NCI-H187 (cell line): Measurements from ENCODE around the gene SGK2.

Experiments used
- DNase-seq, 2 experiments: peaks; one replicate each; lab custom pipeline; 2025; lab: John Stamatoyannopoulos, UW

SGK2 gene

GRCh38 chr20:43536041-43536816, 22.6 kb upstream of the SGK2 start:
- DNase-seq = no peak

GRCh38 chr20:43536817-43537440, 21.9 kb upstream of the SGK2 start:
- DNase-seq = no peak

- DNase-seq = peak in 1 of 2 experiments; percentile 32
These were observed 20.6 kb upstream of the SGK2 start for GRCh38 chr20:43537921-43538877.

- DNase-seq = no peak
These were observed 19.7 kb upstream of the SGK2 start for GRCh38 chr20:43538878-43539700.

GRCh38 chr20:43539975-43540672, 18.7 kb upstream of the SGK2 start:
- no peak for DNase-seq

- no peak for DNase-seq
These were observed 18.2 kb upstream of the SGK2 start for GRCh38 chr20:43540673-43541060.

GRCh38 chr20:43541214-43541613, 17.6 kb upstream of the SGK2 start:
- DNase-seq = no peak

GRCh38 chr20:43542161-43542560, 16.7 kb upstream of the SGK2 start:
- DNase-seq = no peak

- no peak for DNase-seq
These were observed 16.2 kb upstream of the SGK2 start for GRCh38 chr20:43542674-43543073.

- no peak for DNase-seq
These were observed 15.7 kb upstream of the SGK2 start for GRCh38 chr20:43543138-43543537.

- no peak for DNase-seq
These were observed 14.3 kb upstream of the SGK2 start for GRCh38 chr20:43544501-43544900.

- no peak for DNase-seq
These were observed 12.8 kb upstream of the SGK2 start for GRCh38 chr20:43545837-43546578.

- no peak for DNase-seq
These were observed 10.4 kb upstream of the SGK2 start for GRCh38 chr20:43548273-43548880.

GRCh38 chr20:43549416-43550065, 9.3 kb upstream of the SGK2 start:
- no peak for DNase-seq

- no peak for DNase-seq
These were observed 8.4 kb upstream of the SGK2 start for GRCh38 chr20:43550456-43550855.

- DNase-seq = no peak
These were observed 4.5 kb upstream of the SGK2 start for GRCh38 chr20:43554369-43554768.

- DNase-seq = no peak
These were observed 540 bp downstream of the SGK2 start for GRCh38 chr20:43559147-43559987.

GRCh38 chr20:43560974-43561373, 2.1 kb downstream of the SGK2 start:
- no peak for DNase-seq
